NCI-H128 (cell line): Measurements from ENCODE around the gene SPINK8.
"Not testable (repeated sequence)": the region's sequence is repeated elsewhere in the genome, so short reads cannot be mapped to it uniquely, and the experiment has no call there.

Experiments
- DNase-seq: peaks from one replicate; lab custom pipeline; 2025; ENCODE audit not compliant: unreplicated experiment; lab: John Stamatoyannopoulos, UW

SPINK8 gene

DNA sequence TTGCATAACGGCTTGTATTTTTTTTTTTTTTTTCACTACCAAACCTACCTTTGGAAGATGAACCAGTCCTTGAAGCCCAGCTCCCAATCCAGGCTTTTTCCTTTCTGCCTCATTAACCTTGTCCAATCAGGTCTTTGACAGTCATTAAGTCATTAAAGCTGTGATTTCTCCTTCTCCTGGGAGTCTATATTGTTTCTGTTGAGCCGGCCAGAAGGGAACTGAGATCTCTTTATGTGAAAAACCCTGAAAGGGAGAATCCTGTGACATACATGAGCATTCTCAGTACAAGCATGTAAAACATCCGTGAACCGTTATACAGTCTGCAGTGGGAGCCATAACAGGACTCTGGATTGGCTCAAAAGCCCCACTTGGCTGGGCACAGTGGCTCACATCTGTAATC lies 52.6 kb downstream of the SPINK8 start:
- no peak for DNase-seq

GRCh38 chr3:48278884-48279559 lies 54.4 kb downstream of the SPINK8 start:
- DNase-seq, result no peak

DNA sequence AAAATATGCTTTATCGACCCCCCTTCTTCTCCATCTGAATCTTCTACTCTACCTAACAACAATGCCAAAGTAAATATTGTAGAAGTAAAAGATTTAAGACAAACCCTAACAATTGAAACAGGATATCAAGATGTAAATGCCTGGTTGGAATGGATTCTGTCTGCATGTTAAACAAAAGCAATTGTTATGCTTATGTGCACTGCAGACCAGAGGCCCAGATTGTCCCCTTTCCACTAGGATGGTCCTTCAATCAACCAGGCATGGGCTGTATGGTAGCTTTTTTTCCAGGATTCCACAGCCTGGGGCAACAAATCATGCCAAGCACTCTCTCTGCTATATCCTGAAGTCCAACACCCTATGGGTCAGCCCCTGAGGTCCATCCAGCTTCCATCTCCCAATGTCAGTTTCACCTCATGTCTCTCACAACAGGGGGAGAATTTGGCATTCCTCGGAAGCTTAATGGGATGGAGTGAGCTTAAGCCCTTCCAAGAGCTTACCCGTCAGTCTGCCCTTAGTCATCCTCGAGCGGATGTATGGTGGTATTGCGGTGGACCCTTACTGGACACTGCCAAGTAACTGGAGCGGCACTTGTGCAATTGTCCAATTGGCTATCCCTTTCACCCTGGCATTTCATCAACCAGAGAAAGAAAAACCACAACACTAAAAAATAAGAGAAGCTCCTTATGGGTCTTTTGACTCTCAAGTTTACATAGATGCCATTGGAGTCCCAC lies 56.4 kb downstream of the SPINK8 start:
- no peak for DNase-seq

- no peak for DNase-seq
Observed at GRCh38 chr3:48275287-48276027, 58.0 kb downstream of the SPINK8 start.

- no peak for DNase-seq
Observed at GRCh38 chr3:48274452-48274851, 59.0 kb downstream of the SPINK8 start.

GRCh38 chr3:48273594-48274211 lies 59.8 kb downstream of the SPINK8 start:
- peak; percentile 27 for DNase-seq

DNA sequence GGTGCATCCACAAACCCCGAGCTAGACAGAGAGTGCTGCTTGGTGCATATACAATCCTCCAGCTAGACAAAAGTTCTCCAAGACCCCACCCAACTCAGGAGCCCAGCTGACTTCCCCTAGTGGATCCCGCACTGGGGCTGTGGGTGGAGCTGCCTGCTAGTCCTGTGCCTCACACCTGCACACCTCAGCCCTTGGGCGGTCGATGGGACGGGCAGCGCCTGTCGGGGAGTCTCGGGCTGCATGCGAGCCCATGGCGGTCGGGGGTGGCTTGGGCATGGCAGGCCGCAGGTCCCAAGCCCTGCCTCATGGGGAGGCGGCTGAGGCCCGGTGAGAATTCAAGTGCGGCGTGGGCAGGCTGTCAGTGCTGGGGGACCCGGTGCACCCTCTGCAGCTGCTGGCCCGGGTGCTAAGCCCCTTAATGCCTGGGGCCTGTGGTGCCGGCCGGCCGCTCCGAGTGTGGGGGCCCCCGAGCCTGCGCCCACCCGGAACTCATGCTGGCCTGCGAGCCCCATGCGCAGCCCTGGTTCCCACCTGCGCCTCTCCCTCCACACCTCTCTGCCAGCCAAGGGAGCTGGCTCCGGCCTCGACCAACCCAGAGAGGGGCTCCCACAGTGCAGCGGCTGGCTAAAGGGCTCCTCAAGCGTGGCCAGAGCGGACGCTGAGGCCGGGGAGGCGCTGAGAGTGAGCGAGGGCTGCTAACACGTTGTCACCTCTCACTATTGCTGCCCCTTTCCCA lies 61.5 kb downstream of the SPINK8 start:
- no peak for DNase-seq

GRCh38 chr3:48271223-48271622 lies 62.2 kb downstream of the SPINK8 start:
- not testable (repeated sequence) for DNase-seq

DNA sequence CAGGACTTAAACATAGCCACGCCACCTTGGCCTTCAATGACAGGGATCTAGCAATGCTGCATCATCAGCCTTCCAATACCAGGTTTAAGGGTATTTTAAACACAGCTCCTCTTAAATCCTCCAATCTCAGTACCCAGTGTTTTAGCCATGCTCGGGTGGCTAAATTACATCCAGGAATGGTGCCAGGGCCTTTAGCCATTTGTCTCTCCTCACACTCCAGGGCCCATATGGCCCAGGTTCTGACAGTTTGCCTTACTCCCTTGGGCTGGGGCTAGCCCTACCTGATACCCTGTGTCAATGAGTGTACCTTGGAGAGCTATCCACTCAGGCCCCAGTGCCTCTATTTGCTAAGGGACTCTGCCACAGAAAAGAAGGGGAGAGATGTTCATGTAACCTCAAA lies 63.2 kb downstream of the SPINK8 start:
- no peak for DNase-seq

- DNase-seq, result no peak
Observed at GRCh38 chr3:48269592-48269991, 63.9 kb downstream of the SPINK8 start.

- DNase-seq, result no peak
Observed at GRCh38 chr3:48268936-48269561, 64.4 kb downstream of the SPINK8 start.

GRCh38 chr3:48268381-48268935 lies 65.0 kb downstream of the SPINK8 start:
- no peak for DNase-seq

- no peak for DNase-seq
Observed at GRCh38 chr3:48267782-48268181, 65.7 kb downstream of the SPINK8 start.

DNA sequence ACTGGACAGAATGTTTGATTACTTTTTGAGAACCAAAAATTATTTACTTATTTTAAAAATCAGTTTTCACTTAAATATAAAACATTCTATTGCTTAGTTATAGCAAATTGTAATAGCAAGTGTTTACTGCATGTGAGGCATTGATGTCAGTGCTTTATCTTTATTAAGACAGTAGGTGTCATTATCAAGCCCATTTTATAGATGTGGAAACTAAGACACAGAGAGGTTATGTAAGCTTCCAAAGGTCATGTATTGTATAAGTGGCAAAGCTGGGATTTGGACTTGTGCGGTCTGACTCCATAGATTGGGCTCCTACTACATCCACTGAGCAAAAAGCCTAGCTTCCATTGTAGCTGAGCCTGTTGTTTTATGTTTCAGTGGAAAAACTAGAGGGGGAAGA lies 74.9 kb downstream of the SPINK8 start:
- no peak for DNase-seq
